ENCODE results near the gene RFXANK.

RFXANK gene

DNA sequence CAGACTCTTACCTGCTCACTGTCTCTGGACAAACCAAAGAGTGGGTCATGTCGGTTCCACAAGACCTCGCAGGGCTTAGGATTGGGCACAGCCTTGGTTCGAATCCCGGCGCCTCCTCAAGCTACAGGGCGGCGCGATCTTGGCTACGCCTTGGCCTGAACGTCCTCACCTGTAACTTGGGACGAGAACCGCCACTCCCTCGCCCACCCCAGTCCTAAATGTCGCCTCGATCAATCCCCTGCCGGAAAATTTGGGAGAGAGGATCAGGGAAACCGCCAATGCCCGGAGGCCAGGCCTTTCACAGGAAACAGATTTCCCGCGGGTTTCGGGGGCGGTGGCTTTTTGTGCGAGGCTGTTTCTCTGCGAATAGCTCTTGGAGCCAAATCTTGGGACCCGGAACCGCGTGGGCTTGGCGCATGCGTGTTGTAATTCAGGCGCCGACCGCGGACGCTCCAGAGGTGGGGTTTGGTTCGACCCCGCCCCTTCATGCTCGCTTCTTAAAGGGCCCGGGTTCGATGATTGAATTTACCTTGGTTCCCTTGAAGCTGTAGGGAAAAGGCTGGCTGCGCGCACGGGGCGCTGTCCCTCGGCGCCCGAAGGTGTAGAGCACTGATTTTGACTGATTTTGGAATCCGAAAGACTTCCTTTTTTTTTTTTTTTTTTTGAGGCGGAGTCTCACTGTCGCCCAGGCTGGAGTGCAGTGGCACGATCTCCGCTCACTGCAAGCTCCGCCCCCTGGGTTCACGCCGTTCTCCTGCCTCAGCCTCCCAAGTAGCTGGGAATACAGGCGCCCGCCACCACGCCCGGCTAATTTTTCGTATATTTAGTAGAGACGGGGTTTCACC lies 11.2 kb downstream of the RFXANK start, which contains the start of gene NR2C2AP:
Gene NR2C2AP (minus strand): TSS at position 403 of the 845 bp plus-strand sequence. CDS start 354 bp downstream, at position 49.
- TF ChIP-seq TAF1 (IDR thresholded peaks at IDR 0.05; ENCODE audit: borderline replicate concordance, insufficient read depth, low read length) (0 out of 2 replicates have a peak, but pooled peaks have one; percentile 28), FOXP2 (optimal IDR thresholded peaks at IDR 0.05; ENCODE audit: borderline replicate concordance, extremely low read depth, extremely low read length, insufficient read depth) (no peak), SIN3A (IDR thresholded peaks at IDR 0.05; ENCODE audit: borderline replicate concordance, insufficient read depth, low read length) (no peak), POLR2AphosphoS5 (IDR thresholded peaks at IDR 0.05; ENCODE audit: low read depth, low read length) (peak; percentile 77)
- TF ChIP-seq, protein P1, sequence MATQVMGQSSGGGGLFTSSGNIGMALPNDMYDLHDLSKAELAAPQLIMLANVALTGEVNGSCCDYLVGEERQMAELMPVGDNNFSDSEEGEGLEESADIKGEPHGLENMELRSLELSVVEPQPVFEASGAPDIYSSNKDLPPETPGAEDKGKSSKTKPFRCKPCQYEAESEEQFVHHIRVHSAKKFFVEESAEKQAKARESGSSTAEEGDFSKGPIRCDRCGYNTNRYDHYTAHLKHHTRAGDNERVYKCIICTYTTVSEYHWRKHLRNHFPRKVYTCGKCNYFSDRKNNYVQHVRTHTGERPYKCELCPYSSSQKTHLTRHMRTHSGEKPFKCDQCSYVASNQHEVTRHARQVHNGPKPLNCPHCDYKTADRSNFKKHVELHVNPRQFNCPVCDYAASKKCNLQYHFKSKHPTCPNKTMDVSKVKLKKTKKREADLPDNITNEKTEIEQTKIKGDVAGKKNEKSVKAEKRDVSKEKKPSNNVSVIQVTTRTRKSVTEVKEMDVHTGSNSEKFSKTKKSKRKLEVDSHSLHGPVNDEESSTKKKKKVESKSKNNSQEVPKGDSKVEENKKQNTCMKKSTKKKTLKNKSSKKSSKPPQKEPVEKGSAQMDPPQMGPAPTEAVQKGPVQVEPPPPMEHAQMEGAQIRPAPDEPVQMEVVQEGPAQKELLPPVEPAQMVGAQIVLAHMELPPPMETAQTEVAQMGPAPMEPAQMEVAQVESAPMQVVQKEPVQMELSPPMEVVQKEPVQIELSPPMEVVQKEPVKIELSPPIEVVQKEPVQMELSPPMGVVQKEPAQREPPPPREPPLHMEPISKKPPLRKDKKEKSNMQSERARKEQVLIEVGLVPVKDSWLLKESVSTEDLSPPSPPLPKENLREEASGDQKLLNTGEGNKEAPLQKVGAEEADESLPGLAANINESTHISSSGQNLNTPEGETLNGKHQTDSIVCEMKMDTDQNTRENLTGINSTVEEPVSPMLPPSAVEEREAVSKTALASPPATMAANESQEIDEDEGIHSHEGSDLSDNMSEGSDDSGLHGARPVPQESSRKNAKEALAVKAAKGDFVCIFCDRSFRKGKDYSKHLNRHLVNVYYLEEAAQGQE (IDR thresholded peaks at IDR 0.05; ENCODE audit: insufficient read depth in 1 of 2, low read depth in 2 of 2, low read length in 2 of 2) = no peak

DNA sequence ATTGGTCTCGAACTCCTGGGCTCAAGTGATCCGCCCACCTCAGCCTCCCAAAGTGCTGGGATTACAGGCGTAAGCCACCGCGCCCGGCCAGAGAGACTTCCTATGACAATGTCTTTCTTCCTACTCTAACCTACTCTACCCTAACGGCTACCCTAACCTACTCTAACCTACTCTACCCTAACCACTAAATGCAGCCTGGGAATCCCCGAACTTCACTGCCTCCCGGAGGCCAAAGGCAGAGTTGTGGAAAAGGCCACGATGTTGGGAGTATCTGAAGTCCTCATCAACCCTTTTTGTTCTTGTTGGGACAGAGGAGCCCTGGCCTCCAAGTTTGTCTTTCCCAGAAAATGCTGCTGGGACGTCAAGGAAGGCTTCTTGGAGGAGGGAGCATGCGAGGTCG lies 12.1 kb downstream of the RFXANK start:
- TF ChIP-seq, protein P1 (IDR thresholded peaks at IDR 0.05; ENCODE audit: insufficient read depth in 1 of 2, low read depth in 2 of 2, low read length in 2 of 2) = no peak
- no peak for TF ChIP-seq TAF1 (IDR thresholded peaks at IDR 0.05; ENCODE audit: borderline replicate concordance, insufficient read depth, low read length)
- no peak for TF ChIP-seq FOXP2 (optimal IDR thresholded peaks at IDR 0.05; ENCODE audit: borderline replicate concordance, extremely low read depth, extremely low read length, insufficient read depth)
- TF ChIP-seq SIN3A (IDR thresholded peaks at IDR 0.05; ENCODE audit: borderline replicate concordance, insufficient read depth, low read length) = no peak
- TF ChIP-seq POLR2AphosphoS5 (IDR thresholded peaks at IDR 0.05; ENCODE audit: low read depth, low read length) = no peak

DNA sequence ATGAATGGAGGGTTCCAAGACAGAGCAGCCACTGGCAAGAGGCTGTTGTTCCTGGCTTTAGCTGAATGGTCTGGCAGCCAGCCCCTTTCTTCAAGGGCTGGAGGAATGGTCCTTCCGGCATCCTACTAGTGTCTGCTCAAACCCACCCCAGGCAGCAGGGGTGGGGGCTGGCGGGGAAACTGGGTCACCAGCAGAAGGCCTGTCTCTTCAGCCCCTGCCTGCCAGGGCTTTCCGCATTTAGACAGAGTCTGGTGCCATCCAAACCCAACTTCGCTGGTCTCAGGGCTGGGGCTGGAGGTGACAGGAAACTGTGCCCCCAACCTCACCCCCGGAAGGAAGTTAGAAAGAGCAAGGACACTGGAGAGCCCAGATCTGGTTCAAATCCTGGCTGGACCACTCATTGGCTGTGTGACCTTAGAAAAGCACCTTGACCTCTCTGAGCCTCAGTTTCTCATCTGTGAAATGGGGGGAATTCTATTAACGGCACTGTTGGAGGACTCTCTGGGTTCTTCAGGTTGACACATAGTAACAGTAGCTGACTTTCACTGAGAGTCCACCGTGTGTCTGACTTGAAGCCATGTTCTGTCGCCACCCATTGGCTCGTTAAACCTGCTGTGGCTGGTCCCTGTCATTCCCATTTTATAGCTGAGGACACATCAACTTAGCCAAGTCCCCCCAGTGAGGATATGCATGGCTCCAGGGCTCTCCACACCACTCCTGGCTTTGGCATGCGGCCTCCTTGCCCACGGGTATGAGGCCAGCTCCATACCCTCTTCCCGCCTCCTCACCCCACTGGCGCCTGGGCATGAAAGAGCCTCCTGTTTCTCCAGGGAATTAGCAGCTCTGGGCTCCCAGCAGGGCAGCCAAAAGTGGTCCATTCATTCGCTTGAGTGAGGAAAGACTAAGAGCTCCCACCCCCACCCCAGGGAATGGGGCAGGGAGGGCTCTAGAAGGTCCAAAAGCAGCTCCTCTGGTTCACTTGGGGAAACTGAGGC lies 13.7 kb downstream of the RFXANK start:
- TF ChIP-seq TAF1 (IDR thresholded peaks at IDR 0.05; ENCODE audit: borderline replicate concordance, insufficient read depth, low read length) (no peak), SIN3A (IDR thresholded peaks at IDR 0.05; ENCODE audit: borderline replicate concordance, insufficient read depth, low read length) (no peak)

DNA sequence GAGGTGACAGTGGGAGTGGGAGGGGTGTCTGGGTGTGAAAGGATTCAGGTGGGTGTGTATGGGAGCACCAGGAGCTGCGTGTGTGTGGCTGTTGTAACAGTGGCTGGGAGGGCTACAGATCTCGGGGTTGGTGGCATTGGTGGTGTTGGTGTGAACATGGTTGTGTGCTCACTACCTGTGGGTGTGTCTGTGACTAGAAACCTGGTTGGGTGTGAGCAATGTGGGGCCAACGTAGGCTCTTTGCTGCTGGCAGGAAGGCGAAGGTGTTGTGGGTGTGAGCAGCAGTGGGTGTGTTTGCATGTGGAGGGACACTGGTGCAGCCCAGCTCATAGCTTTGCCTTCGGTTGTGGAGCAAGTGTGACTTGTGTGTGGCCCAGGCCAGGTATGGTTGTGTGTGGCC lies 14.9 kb downstream of the RFXANK start:
- TF ChIP-seq POLR2AphosphoS5 (IDR thresholded peaks at IDR 0.05; ENCODE audit: low read depth, low read length) (no peak), FOXP2 (optimal IDR thresholded peaks at IDR 0.05; ENCODE audit: borderline replicate concordance, extremely low read depth, extremely low read length, insufficient read depth) (no peak), TAF1 (IDR thresholded peaks at IDR 0.05; ENCODE audit: borderline replicate concordance, insufficient read depth, low read length) (no peak), SIN3A (IDR thresholded peaks at IDR 0.05; ENCODE audit: borderline replicate concordance, insufficient read depth, low read length) (no peak)
- TF ChIP-seq, protein P1 (IDR thresholded peaks at IDR 0.05; ENCODE audit: insufficient read depth in 1 of 2, low read depth in 2 of 2, low read length in 2 of 2) = no peak
